Testis (tissue), 2 donors: ENCODE results near the gene DRAXIN.

Experiments
- CTCF ChIP-seq, 3 experiments: fragments of 450-650 bp in 2 of 3; fragments of 200-600 bp in 1 of 3; sonication (generic) in 1 of 3; IDR thresholded peaks; one replicate each; pipeline ENCODE4 v1.5.1; 2016 to 2019; ENCODE audit warnings: antibody characterized with exemption in 3 of 3, mild to moderate bottlenecking in 2 of 3, moderate library complexity in 1 of 3
- POLR2A ChIP-seq: fragments of 450-650 bp; IDR thresholded peaks from one replicate; pipeline ENCODE4 v1.6.1; 2017; ENCODE audit warnings: antibody characterized with exemption, mild to moderate bottlenecking, moderate library complexity

- TF ChIP-seq CTCF (IDR thresholded peaks at IDR 0.05) (no peak), POLR2A (no peak)
These were observed 15.0 kb upstream of the DRAXIN start for GRCh38 chr1:11676386-11677103.
